Thyroid gland (tissue), 4 donors: ENCODE results near the gene RPL35A.

Experiments
- POLR2A ChIP-seq, 2 donors: fragments of 450-650 bp; IDR thresholded peaks; one replicate each; pipeline ENCODE4 v1.6.1; 2017; ENCODE audit warnings: antibody characterized with exemption in 2 of 2, mild to moderate bottlenecking in 2 of 2, moderate library complexity in 1 of 2
- TF ChIP-seq, protein P1 (sequence below), 6 experiments: fragments of 200-600 bp in 3 of 6; fragments of 450-650 bp in 3 of 6; sonication (generic) in 3 of 6; IDR thresholded peaks; one replicate each; pipeline ENCODE4 v1.5.1; 2016 to 2019; ENCODE audit warnings: antibody characterized with exemption in 6 of 6, mild to moderate bottlenecking in 2 of 6, inconsistent platforms in 1 of 6, moderate library complexity in 1 of 6

DNA sequence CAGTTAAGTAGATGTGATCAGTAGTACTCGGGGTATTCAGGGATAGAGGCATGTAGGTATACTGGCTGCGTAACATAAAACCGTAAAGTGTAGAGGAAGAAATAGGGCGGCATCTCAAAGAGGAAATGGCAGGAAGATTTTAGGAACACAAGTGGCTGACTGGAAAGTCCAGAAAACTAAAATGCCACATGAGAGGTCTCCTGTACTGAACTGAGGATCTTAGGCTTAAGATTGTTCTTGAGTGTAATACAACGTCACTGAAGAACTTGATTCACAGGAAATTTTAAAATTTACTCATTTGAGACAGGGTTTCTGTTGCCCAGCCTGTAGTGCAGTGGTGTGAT is 7.8 kb downstream of the RPL35A start:
- TF ChIP-seq, protein P1, sequence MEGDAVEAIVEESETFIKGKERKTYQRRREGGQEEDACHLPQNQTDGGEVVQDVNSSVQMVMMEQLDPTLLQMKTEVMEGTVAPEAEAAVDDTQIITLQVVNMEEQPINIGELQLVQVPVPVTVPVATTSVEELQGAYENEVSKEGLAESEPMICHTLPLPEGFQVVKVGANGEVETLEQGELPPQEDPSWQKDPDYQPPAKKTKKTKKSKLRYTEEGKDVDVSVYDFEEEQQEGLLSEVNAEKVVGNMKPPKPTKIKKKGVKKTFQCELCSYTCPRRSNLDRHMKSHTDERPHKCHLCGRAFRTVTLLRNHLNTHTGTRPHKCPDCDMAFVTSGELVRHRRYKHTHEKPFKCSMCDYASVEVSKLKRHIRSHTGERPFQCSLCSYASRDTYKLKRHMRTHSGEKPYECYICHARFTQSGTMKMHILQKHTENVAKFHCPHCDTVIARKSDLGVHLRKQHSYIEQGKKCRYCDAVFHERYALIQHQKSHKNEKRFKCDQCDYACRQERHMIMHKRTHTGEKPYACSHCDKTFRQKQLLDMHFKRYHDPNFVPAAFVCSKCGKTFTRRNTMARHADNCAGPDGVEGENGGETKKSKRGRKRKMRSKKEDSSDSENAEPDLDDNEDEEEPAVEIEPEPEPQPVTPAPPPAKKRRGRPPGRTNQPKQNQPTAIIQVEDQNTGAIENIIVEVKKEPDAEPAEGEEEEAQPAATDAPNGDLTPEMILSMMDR (IDR thresholded peaks at IDR 0.05): no peak
- TF ChIP-seq POLR2A (IDR thresholded peaks at IDR 0.05): no peak
